Keratinocyte (primary cell): Measurements from ENCODE around the gene HPCAL1. TPM values are rescaled to one million over a fixed set of nuclear protein-coding genes. Genes with fewer than 3 reads are reported as not detected.
A peak's percentile ranks its signal among the peaks of the same experiment; 100 is the strongest.

Experiments used
- DNase-seq: peaks from one replicate; pipeline ENCODE4 v3.0.0-alpha.2; 2011; ENCODE audit warnings: low read depth, missing footprints, low spot score
- FAIRE-seq: peaks from 2 replicates; lab custom pipeline; 2011; peaks lifted over from hg19 to GRCh38; lab: Jason Lieb, UNC
- H2AFZ ChIP-seq: 2 replicates; pipeline ENCODE4 v1.6.0; 2012; ENCODE audit warnings: low read length, control low read depth, inconsistent platforms; ENCODE audit not compliant: control insufficient read depth
- H3K27ac ChIP-seq: 2 replicates; pipeline ENCODE4 v1.5.1; 2011; ENCODE audit warnings: low read length; ENCODE audit not compliant: control insufficient read depth, insufficient read depth
- H3K27me3 ChIP-seq: 3 replicates; pipeline ENCODE4 v1.6.0; 2011; ENCODE audit warnings: low read length; ENCODE audit not compliant: control insufficient read depth, insufficient read depth; ENCODE audit errors: extremely low read depth
- H3K36me3 ChIP-seq, 2 experiments: 2 replicates in 1 of 2; 3 replicates in 1 of 2; pipeline ENCODE4 v1.5.1; 2011; ENCODE audit warnings: low read length in 2 of 2, mild to moderate bottlenecking in 1 of 2; ENCODE audit not compliant: control insufficient read depth in 2 of 2, insufficient read depth in 2 of 2; ENCODE audit errors: extremely low read depth in 1 of 2
- H3K4me1 ChIP-seq: 3 replicates; pipeline ENCODE4 v1.5.1; 2011; ENCODE audit warnings: low read length; ENCODE audit not compliant: control insufficient read depth, insufficient read depth; ENCODE audit errors: extremely low read depth
- H3K4me2 ChIP-seq: 3 replicates; pipeline ENCODE4 v1.6.0; 2011; ENCODE audit warnings: low read depth, low read length; ENCODE audit not compliant: control insufficient read depth, insufficient read depth; ENCODE audit errors: extremely low read depth
- H3K4me3 ChIP-seq, 3 experiments: fragments of 200-600 bp in 1 of 3; sonication (generic) in 1 of 3; 2 replicates in 2 of 3; 3 replicates in 1 of 3; pipeline ENCODE4 v1.5.1; 2011 to 2016; ENCODE audit warnings: low read length in 3 of 3, mild to moderate bottlenecking in 3 of 3, control low read depth in 2 of 3, inconsistent platforms in 1 of 3, low read depth in 1 of 3, mixed read lengths in 1 of 3, mixed run types in 1 of 3, moderate library complexity in 1 of 3; ENCODE audit not compliant: control insufficient read depth in 2 of 3, insufficient read depth in 2 of 3; ENCODE audit errors: extremely low read depth in 1 of 3
- H3K79me2 ChIP-seq: 2 replicates; pipeline ENCODE4 v1.6.0; 2012; ENCODE audit warnings: low read length; ENCODE audit not compliant: control insufficient read depth, insufficient read depth
- H3K9ac ChIP-seq: 3 replicates; pipeline ENCODE4 v1.6.0; 2011; ENCODE audit warnings: low read length; ENCODE audit not compliant: control insufficient read depth, insufficient read depth; ENCODE audit errors: extremely low read depth
- H3K9me1 ChIP-seq: 3 replicates; pipeline ENCODE4 v1.6.0; 2011; ENCODE audit warnings: low read length; ENCODE audit not compliant: control insufficient read depth, insufficient read depth; ENCODE audit errors: extremely low read depth
- H3K9me3 ChIP-seq: 2 replicates; pipeline ENCODE4 v1.5.1; 2012; ENCODE audit warnings: low read depth, low read length; ENCODE audit not compliant: control insufficient read depth
- H4K20me1 ChIP-seq: 3 replicates; pipeline ENCODE4 v1.6.0; 2011; ENCODE audit warnings: low read length; ENCODE audit not compliant: control insufficient read depth, insufficient read depth; ENCODE audit errors: extremely low read depth
- EZH2 ChIP-seq: IDR thresholded peaks from one replicate; pipeline ENCODE4 v1.6.1; 2012; ENCODE audit warnings: inconsistent platforms, mild to moderate bottlenecking, low read length, moderate library complexity
- dilution Hi-C: fragments of 300-500 bp; cut with MboI; formaldehyde crosslinking; loops from one replicate; pipeline ENCODE4 v1.7.0; 2020; ENCODE audit warnings: low sequenced_read_pairs; ENCODE audit not compliant: extremely low pct_ligation_motif_present
- polyA plus RNA-seq, 5 experiments: library from polyadenylated mRNA; depleted of rRNA in 3 of 5; stranded (reverse) in 3 of 5; stranded (forward) in 1 of 5; unstranded in 1 of 5; fragments of >200 nt; gene quantifications; 1 replicate in 1 of 5; 2 replicates in 3 of 5; 3 replicates in 1 of 5; pipeline versions ENCODE4 v1.2.1 to v1.2.3, GENCODE V29; 2011 to 2012; ENCODE audit warnings: missing spikeins in 2 of 5, low read depth in 1 of 5, low replicate concordance in 1 of 5
- TF ChIP-seq, protein P1 (sequence below), 3 experiments: IDR thresholded peaks in 1 of 3; conservative IDR thresholded peaks in 1 of 3; optimal IDR thresholded peaks in 1 of 3; 2 replicates in 2 of 3; 3 replicates in 1 of 3; pipeline versions ENCODE3 to v1.5.1; 2011; ENCODE audit warnings: low read length in 3 of 3, mild to moderate bottlenecking in 3 of 3, moderate library complexity in 2 of 3, control low read depth in 1 of 3, inconsistent platforms in 1 of 3; ENCODE audit not compliant: insufficient read depth in 2 of 3; ENCODE audit errors: extremely low read depth in 1 of 3

The HPCAL1 gene
- polyA plus RNA-seq, 1 donor (not counting 4 experiments of a cell fraction or from before 2014, with no cell fraction given), result 18.0 TPM

GRCh38 chr2:10413991-10414451, 111.3 kb downstream of the HPCAL1 start:
- peak overlapping the region; percentile 43 for H3K4me2 ChIP-seq
- H3K79me2 ChIP-seq, result no peaks in the 10 kb centered on the region
- peak overlapping the region; percentile 27 for H3K27ac ChIP-seq
- H3K36me3 ChIP-seq, result peaks cover 2 to 10% of the 10 kb centered on the region in 2 experiments
- dilution Hi-C loops, result no loop called here
- H2AFZ ChIP-seq, result no peak overlapping the region
- H3K4me1 ChIP-seq, result peaks cover 32% of the 10 kb centered on the region
- peaks cover 4% of the 10 kb centered on the region for H3K9me1 ChIP-seq
- H3K9ac ChIP-seq, result no peak overlapping the region
- TF ChIP-seq, protein P1, sequence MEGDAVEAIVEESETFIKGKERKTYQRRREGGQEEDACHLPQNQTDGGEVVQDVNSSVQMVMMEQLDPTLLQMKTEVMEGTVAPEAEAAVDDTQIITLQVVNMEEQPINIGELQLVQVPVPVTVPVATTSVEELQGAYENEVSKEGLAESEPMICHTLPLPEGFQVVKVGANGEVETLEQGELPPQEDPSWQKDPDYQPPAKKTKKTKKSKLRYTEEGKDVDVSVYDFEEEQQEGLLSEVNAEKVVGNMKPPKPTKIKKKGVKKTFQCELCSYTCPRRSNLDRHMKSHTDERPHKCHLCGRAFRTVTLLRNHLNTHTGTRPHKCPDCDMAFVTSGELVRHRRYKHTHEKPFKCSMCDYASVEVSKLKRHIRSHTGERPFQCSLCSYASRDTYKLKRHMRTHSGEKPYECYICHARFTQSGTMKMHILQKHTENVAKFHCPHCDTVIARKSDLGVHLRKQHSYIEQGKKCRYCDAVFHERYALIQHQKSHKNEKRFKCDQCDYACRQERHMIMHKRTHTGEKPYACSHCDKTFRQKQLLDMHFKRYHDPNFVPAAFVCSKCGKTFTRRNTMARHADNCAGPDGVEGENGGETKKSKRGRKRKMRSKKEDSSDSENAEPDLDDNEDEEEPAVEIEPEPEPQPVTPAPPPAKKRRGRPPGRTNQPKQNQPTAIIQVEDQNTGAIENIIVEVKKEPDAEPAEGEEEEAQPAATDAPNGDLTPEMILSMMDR (optimal IDR thresholded peaks at IDR 0.05 in 1 of 3, IDR thresholded peaks at IDR 0.05 in 1 of 3, conservative IDR thresholded peaks at IDR 0.05 in 1 of 3; ENCODE audit: extremely low read depth in 1 of 3, insufficient read depth in 2 of 3, low read length in 3 of 3), result no peak
- TF ChIP-seq EZH2, result no peak
- H3K9me3 ChIP-seq, result no peaks in the 10 kb centered on the region
- H4K20me1 ChIP-seq, result peaks cover 2% of the 10 kb centered on the region
- H3K27me3 ChIP-seq, result no peaks in the 10 kb centered on the region
- no peak overlapping the region for H3K4me3 ChIP-seq
- FAIRE-seq, result no peak
- no peak for DNase-seq

- Histone ChIP-seq H3K9ac (no peak overlapping the region), H3K4me2 (no peak overlapping the region), H3K4me3 (no peak overlapping the region), H3K9me1 (peaks cover 4% of the 10 kb centered on the region), H4K20me1 (peaks cover 2% of the 10 kb centered on the region), H3K9me3 (no peaks in the 10 kb centered on the region), H3K27ac (no peak overlapping the region), H3K36me3 (peaks cover 2 to 10% of the 10 kb centered on the region in 2 experiments), H3K4me1 (peaks cover 27% of the 10 kb centered on the region), H3K79me2 (no peaks in the 10 kb centered on the region), H2AFZ (no peak overlapping the region), H3K27me3 (no peaks in the 10 kb centered on the region)
- no peak for DNase-seq
- dilution Hi-C loops, result no loop called here
- no peak for FAIRE-seq
- TF ChIP-seq, protein P1 (optimal IDR thresholded peaks at IDR 0.05 in 1 of 3, IDR thresholded peaks at IDR 0.05 in 1 of 3, conservative IDR thresholded peaks at IDR 0.05 in 1 of 3; ENCODE audit: extremely low read depth in 1 of 3, insufficient read depth in 2 of 3, low read length in 3 of 3), result no peak
These were observed 111.9 kb downstream of the HPCAL1 start for GRCh38 chr2:10414591-10414990.
